ENCODE results near the gene LRRC8B. TPM values are rescaled to one million over a fixed set of nuclear protein-coding genes. Genes with fewer than 3 reads are reported as not detected.

Gene LRRC8B
- total RNA-seq, 4 donors from 2014 or later = 8.7 to 19.5 (median 9.2) TPM

GRCh38 chr1:89616844-89617627 lies 92.4 kb downstream of the LRRC8B start:
- intact Hi-C loops (cut with DNase I) = no loop called here
- Histone ChIP-seq H3K36me3 (no peaks in the 10 kb centered on the region), H3K27ac (peak overlapping the region in 1 of 4 donors; percentile 7), H3K4me3 (no peak overlapping the region), H3K4me1 (peaks cover 0 to 18% (median 6%) of the 10 kb centered on the region in 3 donors), H3K27me3 (no peaks in the 10 kb centered on the region), H3K9me3 (no peaks in the 10 kb centered on the region)
- DNase-seq = no peak
- WGBS, 2 donors = 61 to 64% methylated on average over 2 of the region's 2 CpGs
- TF ChIP-seq POLR2A (IDR thresholded peaks at IDR 0.05) = no peak
- TF ChIP-seq, protein P1, sequence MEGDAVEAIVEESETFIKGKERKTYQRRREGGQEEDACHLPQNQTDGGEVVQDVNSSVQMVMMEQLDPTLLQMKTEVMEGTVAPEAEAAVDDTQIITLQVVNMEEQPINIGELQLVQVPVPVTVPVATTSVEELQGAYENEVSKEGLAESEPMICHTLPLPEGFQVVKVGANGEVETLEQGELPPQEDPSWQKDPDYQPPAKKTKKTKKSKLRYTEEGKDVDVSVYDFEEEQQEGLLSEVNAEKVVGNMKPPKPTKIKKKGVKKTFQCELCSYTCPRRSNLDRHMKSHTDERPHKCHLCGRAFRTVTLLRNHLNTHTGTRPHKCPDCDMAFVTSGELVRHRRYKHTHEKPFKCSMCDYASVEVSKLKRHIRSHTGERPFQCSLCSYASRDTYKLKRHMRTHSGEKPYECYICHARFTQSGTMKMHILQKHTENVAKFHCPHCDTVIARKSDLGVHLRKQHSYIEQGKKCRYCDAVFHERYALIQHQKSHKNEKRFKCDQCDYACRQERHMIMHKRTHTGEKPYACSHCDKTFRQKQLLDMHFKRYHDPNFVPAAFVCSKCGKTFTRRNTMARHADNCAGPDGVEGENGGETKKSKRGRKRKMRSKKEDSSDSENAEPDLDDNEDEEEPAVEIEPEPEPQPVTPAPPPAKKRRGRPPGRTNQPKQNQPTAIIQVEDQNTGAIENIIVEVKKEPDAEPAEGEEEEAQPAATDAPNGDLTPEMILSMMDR (IDR thresholded peaks at IDR 0.05) = no peak

GRCh38 chr1:89620664-89621063 lies 96.0 kb downstream of the LRRC8B start:
- TF ChIP-seq POLR2A (IDR thresholded peaks at IDR 0.05) = no peak
- TF ChIP-seq, protein P1 (IDR thresholded peaks at IDR 0.05) = no peak
- Histone ChIP-seq H3K36me3 (no peaks in the 10 kb centered on the region), H3K27me3 (no peaks in the 10 kb centered on the region), H3K4me1 (peaks cover 0 to 18% (median 6%) of the 10 kb centered on the region in 3 donors), H3K27ac (no peak overlapping the region), H3K9me3 (no peaks in the 10 kb centered on the region), H3K4me3 (no peak overlapping the region)
- WGBS, 2 donors = 87% methylated on average over 3 of the region's 3 CpGs
- DNase-seq = no peak
- intact Hi-C loops (cut with DNase I) = no loop called here

DNA sequence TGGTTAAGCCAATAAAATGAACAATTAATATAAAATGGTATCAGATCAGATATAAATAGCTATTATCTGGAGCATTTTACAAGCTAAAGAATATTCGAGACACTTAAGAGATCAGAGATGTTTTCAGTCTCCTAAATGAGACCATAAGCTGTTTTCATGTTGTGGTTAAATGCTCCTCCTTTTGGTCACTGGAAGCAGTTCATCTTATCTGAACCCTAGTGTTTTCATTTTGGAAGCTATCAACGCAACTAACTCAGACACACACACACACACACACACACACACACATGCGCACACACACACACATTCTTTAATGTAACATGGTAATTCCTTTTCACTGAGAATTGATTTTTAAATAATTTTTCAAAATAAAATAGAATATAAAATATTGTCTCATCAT lies 98.3 kb downstream of the LRRC8B start:
- Histone ChIP-seq H3K27ac (no peak overlapping the region), H3K9me3 (no peaks in the 10 kb centered on the region), H3K27me3 (no peaks in the 10 kb centered on the region), H3K4me1 (no peaks in the 10 kb centered on the region), H3K36me3 (no peaks in the 10 kb centered on the region), H3K4me3 (no peak overlapping the region)
- 72 to 83% methylated on average over 3 of the region's 3 CpGs for WGBS, 2 donors
- DNase-seq = no peak
- intact Hi-C loops (cut with DNase I) = no loop called here
- TF ChIP-seq POLR2A (IDR thresholded peaks at IDR 0.05) = no peak
- TF ChIP-seq, protein P1 (IDR thresholded peaks at IDR 0.05) = no peak

- H3K27me3 ChIP-seq = no peaks in the 10 kb centered on the region
- no peak overlapping the region for H3K4me3 ChIP-seq
- DNase-seq = no peak
- 89 to 100% methylated on average over 1 of the region's 1 CpG for WGBS, 2 donors
- TF ChIP-seq POLR2A (IDR thresholded peaks at IDR 0.05) = no peak
- TF ChIP-seq, protein P1 (IDR thresholded peaks at IDR 0.05) = no peak
- intact Hi-C loops (cut with DNase I) = no loop called here
- H3K36me3 ChIP-seq = no peaks in the 10 kb centered on the region
- no peaks in the 10 kb centered on the region for H3K9me3 ChIP-seq
- peaks cover 0 to 4% (median 0%) of the 10 kb centered on the region in 3 donors for H3K4me1 ChIP-seq
- H3K27ac ChIP-seq = no peak overlapping the region
Measured at GRCh38 chr1:89624314-89624713, 99.7 kb downstream of the LRRC8B start.

- H3K36me3 ChIP-seq = no peaks in the 10 kb centered on the region
- no peaks in the 10 kb centered on the region for H3K9me3 ChIP-seq
- H3K27me3 ChIP-seq = no peaks in the 10 kb centered on the region
- TF ChIP-seq, protein P1 (IDR thresholded peaks at IDR 0.05) = no peak
- TF ChIP-seq POLR2A (IDR thresholded peaks at IDR 0.05) = no peak
- H3K4me1 ChIP-seq = peaks cover 0 to 9% (median 0%) of the 10 kb centered on the region in 3 donors
- no peak for DNase-seq
- no peak overlapping the region for H3K4me3 ChIP-seq
- WGBS, 2 donors = 86 to 89% methylated on average over 4 of the region's 4 CpGs
- no peak overlapping the region for H3K27ac ChIP-seq
- intact Hi-C loops (cut with DNase I) = no loop called here
Measured at GRCh38 chr1:89624715-89625323, 100.2 kb downstream of the LRRC8B start.
